Activated CD4-positive, alpha-beta T cell treated with anti-CD3 and anti-CD28 coated beads, Interleukin-2, amount 50 U/mL, for 16 hours (primary cell): ENCODE results near the gene FLACC1.

Source experiments
- DNase-seq: peaks from one replicate; pipeline ENCODE4 v3.0.0-alpha.2; 2020

The FLACC1 gene

GRCh38 chr2:201273330-201273983 is 83.7 kb downstream of the FLACC1 start:
- DNase-seq = no peak

GRCh38 chr2:201271917-201272316 is 85.2 kb downstream of the FLACC1 start:
- no peak for DNase-seq

GRCh38 chr2:201270293-201271001 is 86.7 kb downstream of the FLACC1 start:
- DNase-seq = no peak

- DNase-seq = no peak
Observed at GRCh38 chr2:201269764-201270163, 87.4 kb downstream of the FLACC1 start.

GRCh38 chr2:201267278-201268030 is 89.7 kb downstream of the FLACC1 start:
- no peak for DNase-seq

- DNase-seq = no peak
Observed at GRCh38 chr2:201266629-201267028, 90.5 kb downstream of the FLACC1 start.

- no peak for DNase-seq
Observed at GRCh38 chr2:201264472-201265173, 92.5 kb downstream of the FLACC1 start.

- DNase-seq = peak; percentile 43
Observed at GRCh38 chr2:201263779-201264178, 93.4 kb downstream of the FLACC1 start.

GRCh38 chr2:201262718-201263117 is 94.4 kb downstream of the FLACC1 start:
- peak; percentile 89 for DNase-seq

- no peak for DNase-seq
Observed at GRCh38 chr2:201261906-201262305, 95.2 kb downstream of the FLACC1 start.

- DNase-seq = peak; percentile 87
Observed at GRCh38 chr2:201261471-201261870, 95.7 kb downstream of the FLACC1 start.

- peak; percentile 91 for DNase-seq
Observed at GRCh38 chr2:201260302-201260800, 96.8 kb downstream of the FLACC1 start, which contains the start of gene CASP8. CASP8 (plus strand) TSS chr2:201260536; CDS start chr2:201266487, 5,951 bp downstream.

- no peak for DNase-seq
Observed at GRCh38 chr2:201258666-201259615, 98.2 kb downstream of the FLACC1 start.

GRCh38 chr2:201257956-201258665 is 99.0 kb downstream of the FLACC1 start:
- peak; percentile 98 for DNase-seq

- no peak for DNase-seq
Observed at GRCh38 chr2:201257381-201257955, 99.7 kb downstream of the FLACC1 start.

- DNase-seq = no peak
Observed at GRCh38 chr2:201256082-201256481, 101.1 kb downstream of the FLACC1 start.

GRCh38 chr2:201255408-201256033 is 101.6 kb downstream of the FLACC1 start:
- DNase-seq = no peak

GRCh38 chr2:201254081-201254730 is 102.9 kb downstream of the FLACC1 start:
- DNase-seq = no peak

- DNase-seq = no peak
Observed at GRCh38 chr2:201250741-201251140, 106.4 kb downstream of the FLACC1 start.

GRCh38 chr2:201249889-201250288 is 107.3 kb downstream of the FLACC1 start:
- DNase-seq = no peak
